WERI-Rb-1 (cell line): ENCODE results near the gene CLDN14.

Experiments
- DNase-seq: peaks from one replicate; pipeline ENCODE4 v3.0.0-alpha.2; 2020
- H3K27ac ChIP-seq: fragments of 250-450 bp; sonication (Bioruptor Pico); 2 replicates; pipeline ENCODE4 v1.5.1; 2020; ENCODE audit warnings: mild to moderate bottlenecking, moderate library complexity
- H3K27me3 ChIP-seq: fragments of 250-450 bp; sonication (Bioruptor Pico); 2 replicates; pipeline ENCODE4 v1.5.1; 2021; ENCODE audit warnings: mild to moderate bottlenecking, low read depth, moderate library complexity; ENCODE audit not compliant: insufficient read depth, severe bottlenecking
- H3K36me3 ChIP-seq: fragments of 250-450 bp; sonication (Bioruptor Pico); 2 replicates; pipeline ENCODE4 v1.5.1; 2020; ENCODE audit warnings: mild to moderate bottlenecking, moderate library complexity
- H3K4me3 ChIP-seq: 2 replicates; pipeline ENCODE4 v1.5.1; 2011; ENCODE audit warnings: low read depth, mild to moderate bottlenecking, control low read depth, low read length
- H3K9me3 ChIP-seq: fragments of 250-450 bp; sonication (Bioruptor Pico); 2 replicates; pipeline ENCODE4 v1.5.1; 2021; ENCODE audit warnings: mild to moderate bottlenecking, moderate library complexity; ENCODE audit not compliant: severe bottlenecking
- CTCF ChIP-seq: IDR thresholded peaks from 2 replicates; pipeline ENCODE4 v1.5.1; 2011; ENCODE audit warnings: low read depth, mild to moderate bottlenecking, control low read depth, inconsistent platforms, low read length

The CLDN14 gene

GRCh38 chr21:36474591-36474990 is 5.3 kb downstream of the CLDN14 start:
- Histone ChIP-seq H3K4me3 (no peak overlapping the region), H3K9me3 (no peaks in the 10 kb centered on the region), H3K36me3 (no peaks in the 10 kb centered on the region), H3K27ac (no peak overlapping the region), H3K27me3 (no peaks in the 10 kb centered on the region)
- TF ChIP-seq CTCF, result no peak
- no peak for DNase-seq

- Histone ChIP-seq H3K27me3 (no peaks in the 10 kb centered on the region), H3K27ac (no peak overlapping the region), H3K4me3 (no peak overlapping the region), H3K36me3 (no peaks in the 10 kb centered on the region), H3K9me3 (no peaks in the 10 kb centered on the region)
- no peak for TF ChIP-seq CTCF
- DNase-seq, result no peak
Observed at GRCh38 chr21:36473203-36473602, 6.7 kb downstream of the CLDN14 start.

GRCh38 chr21:36472377-36472776 is 7.5 kb downstream of the CLDN14 start:
- Histone ChIP-seq H3K27ac (no peak overlapping the region), H3K9me3 (no peaks in the 10 kb centered on the region), H3K36me3 (no peaks in the 10 kb centered on the region), H3K4me3 (no peak overlapping the region), H3K27me3 (no peaks in the 10 kb centered on the region)
- TF ChIP-seq CTCF, result no peak
- DNase-seq, result no peak

GRCh38 chr21:36471254-36471723 is 8.6 kb downstream of the CLDN14 start:
- TF ChIP-seq CTCF, result no peak
- H3K36me3 ChIP-seq, result no peaks in the 10 kb centered on the region
- DNase-seq, result no peak
- H3K27me3 ChIP-seq, result no peaks in the 10 kb centered on the region
- no peaks in the 10 kb centered on the region for H3K9me3 ChIP-seq
- H3K27ac ChIP-seq, result no peak overlapping the region
- H3K4me3 ChIP-seq, result no peak overlapping the region

- Histone ChIP-seq H3K4me3 (no peak overlapping the region), H3K27ac (no peak overlapping the region), H3K27me3 (no peaks in the 10 kb centered on the region), H3K9me3 (no peaks in the 10 kb centered on the region), H3K36me3 (no peaks in the 10 kb centered on the region)
- TF ChIP-seq CTCF, result no peak
- DNase-seq, result no peak
Observed at GRCh38 chr21:36470294-36470693, 9.6 kb downstream of the CLDN14 start.

- no peak overlapping the region for H3K27ac ChIP-seq
- no peak for DNase-seq
- no peaks in the 10 kb centered on the region for H3K36me3 ChIP-seq
Observed at GRCh38 chr21:36466061-36466511, 13.8 kb downstream of the CLDN14 start.

More at GRCh38 chr21:36466061-36466511, 13.8 kb downstream of the CLDN14 start:
- no peak for TF ChIP-seq CTCF
- H3K9me3 ChIP-seq, result no peaks in the 10 kb centered on the region
- H3K4me3 ChIP-seq, result no peak overlapping the region
- H3K27me3 ChIP-seq, result no peaks in the 10 kb centered on the region
